PC-9 (cell line): ENCODE data around the gene LDLRAD3. TPM values are rescaled to one million over a fixed set of nuclear protein-coding genes. Genes with fewer than 3 reads are reported as not detected.

Experiments used
- BruUV-seq: library from RNA; stranded (reverse); fragments of 400-500 nt; replicated peaks from 2 replicates; lab custom pipeline; 2021; lab: Mats Ljungman, UMichigan
- CTCF ChIA-PET: fragments of 300-600 bp; sonication (Branson Sonifier 250); formaldehyde crosslinking; loops from one replicate; lab custom pipeline; 2022; ENCODE audit warnings: antibody characterized with exemption; lab: Charles Lee
- POLR2A ChIA-PET: fragments of 300-600 bp; sonication (Branson Sonifier 250); formaldehyde crosslinking; loops from one replicate; lab custom pipeline; 2022; ENCODE audit warnings: antibody characterized with exemption; ENCODE audit not compliant: unreplicated experiment; lab: Charles Lee
- DNase-seq, 2 experiments: peaks; one replicate each; pipeline versions ENCODE4 v3.0.0 to v3.0.0-alpha.2; 2015 to 2022; ENCODE audit warnings: mixed read lengths in 1 of 2
- H2AFZ ChIP-seq: fragments of 200-600 bp; sonication (generic); 2 replicates; pipeline ENCODE4 v1.8.1; 2017; ENCODE audit warnings: antibody characterized with exemption
- H3F3A ChIP-seq: fragments of 200-600 bp; sonication (generic); 2 replicates; pipeline ENCODE4 v1.8.1; 2017; ENCODE audit warnings: antibody characterized with exemption, mild to moderate bottlenecking, low read depth; ENCODE audit not compliant: insufficient read depth
- H3K27ac ChIP-seq: fragments of 200-600 bp; sonication (generic); 2 replicates; pipeline ENCODE4 v1.6.1; 2016; ENCODE audit warnings: mixed run types
- H3K27me3 ChIP-seq: fragments of 200-600 bp; sonication (generic); 2 replicates; pipeline ENCODE4 v1.6.1; 2016; ENCODE audit warnings: low read depth, mixed run types; ENCODE audit not compliant: insufficient read depth
- H3K36me3 ChIP-seq: fragments of 200-600 bp; sonication (generic); 2 replicates; pipeline ENCODE4 v1.6.1; 2016; ENCODE audit warnings: low read depth, mixed run types
- H3K4me1 ChIP-seq: fragments of 200-600 bp; sonication (generic); replicated peaks from 2 replicates; pipeline ENCODE4 v1.6.1; 2016; ENCODE audit warnings: mixed run types; ENCODE audit not compliant: insufficient read depth
- H3K4me2 ChIP-seq: fragments of 200-600 bp; sonication (generic); 2 replicates; pipeline ENCODE4 v1.6.1; 2017; ENCODE audit warnings: mixed run types
- H3K4me3 ChIP-seq: fragments of 200-600 bp; sonication (generic); 2 replicates; pipeline ENCODE4 v1.6.1; 2016; ENCODE audit warnings: mixed run types
- H3K79me2 ChIP-seq: fragments of 200-600 bp; sonication (generic); 2 replicates; pipeline ENCODE4 v1.6.1; 2017; ENCODE audit warnings: low read depth, mixed run types
- H3K9me2 ChIP-seq: fragments of 200-600 bp; sonication (generic); 2 replicates; pipeline ENCODE4 v1.8.1; 2017; ENCODE audit warnings: mild to moderate bottlenecking; ENCODE audit not compliant: insufficient read depth
- H3K9me3 ChIP-seq: fragments of 200-600 bp; sonication (generic); 2 replicates; pipeline ENCODE4 v1.8.1; 2016; ENCODE audit warnings: low read depth; ENCODE audit not compliant: insufficient read depth
- H4K20me1 ChIP-seq: fragments of 200-600 bp; sonication (generic); 2 replicates; pipeline ENCODE4 v1.8.1; 2017; ENCODE audit not compliant: insufficient read depth
- EZH2 ChIP-seq: fragments of 200-600 bp; sonication (generic); IDR thresholded peaks from 2 replicates; pipeline ENCODE4 v1.8.0; 2017; ENCODE audit warnings: antibody characterized with exemption, low read depth
- intact Hi-C: fragments of 100-400 bp; cut with micrococcal nuclease; formaldehyde crosslinking; loops from one replicate; pipeline ENCODE4 v1.10.0; 2022; ENCODE audit not compliant: unreplicated experiment
- total RNA-seq: library from RNA; stranded (reverse); gene quantifications from 2 replicates; pipeline ENCODE4 v1.2.3, GENCODE V29; 2021
- TF ChIP-seq, protein P1 (sequence below): fragments of 200-600 bp; sonication (generic); conservative IDR thresholded peaks from 2 replicates; pipeline ENCODE4 v1.6.1; 2017; ENCODE audit warnings: mixed run types, antibody characterized with exemption, mild to moderate bottlenecking, moderate library complexity

Gene LDLRAD3
- total RNA-seq, 1 experiment from 2014 or later, result 15.9 TPM

- no peaks in the 10 kb centered on the region for H3K79me2 ChIP-seq
- H3K27me3 ChIP-seq, result no peaks in the 10 kb centered on the region
- TF ChIP-seq, protein P1, sequence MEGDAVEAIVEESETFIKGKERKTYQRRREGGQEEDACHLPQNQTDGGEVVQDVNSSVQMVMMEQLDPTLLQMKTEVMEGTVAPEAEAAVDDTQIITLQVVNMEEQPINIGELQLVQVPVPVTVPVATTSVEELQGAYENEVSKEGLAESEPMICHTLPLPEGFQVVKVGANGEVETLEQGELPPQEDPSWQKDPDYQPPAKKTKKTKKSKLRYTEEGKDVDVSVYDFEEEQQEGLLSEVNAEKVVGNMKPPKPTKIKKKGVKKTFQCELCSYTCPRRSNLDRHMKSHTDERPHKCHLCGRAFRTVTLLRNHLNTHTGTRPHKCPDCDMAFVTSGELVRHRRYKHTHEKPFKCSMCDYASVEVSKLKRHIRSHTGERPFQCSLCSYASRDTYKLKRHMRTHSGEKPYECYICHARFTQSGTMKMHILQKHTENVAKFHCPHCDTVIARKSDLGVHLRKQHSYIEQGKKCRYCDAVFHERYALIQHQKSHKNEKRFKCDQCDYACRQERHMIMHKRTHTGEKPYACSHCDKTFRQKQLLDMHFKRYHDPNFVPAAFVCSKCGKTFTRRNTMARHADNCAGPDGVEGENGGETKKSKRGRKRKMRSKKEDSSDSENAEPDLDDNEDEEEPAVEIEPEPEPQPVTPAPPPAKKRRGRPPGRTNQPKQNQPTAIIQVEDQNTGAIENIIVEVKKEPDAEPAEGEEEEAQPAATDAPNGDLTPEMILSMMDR, result no peak
- TF ChIP-seq EZH2, result no peak
- POLR2A ChIA-PET, result no interaction called here
- H3F3A ChIP-seq, result no peaks in the 10 kb centered on the region
- no peak for DNase-seq
- no peaks in the 10 kb centered on the region for H3K4me1 ChIP-seq
- no peaks in the 10 kb centered on the region for H3K9me3 ChIP-seq
- no peaks in the 10 kb centered on the region; the same call in 1 of the 2 replicates for H3K9me2 ChIP-seq
- H3K27ac ChIP-seq, result no peak overlapping the region
- H3K4me3 ChIP-seq, result no peak overlapping the region
- no peak overlapping the region for H2AFZ ChIP-seq
- H3K36me3 ChIP-seq, result no peaks in the 10 kb centered on the region
- H4K20me1 ChIP-seq, result no peaks in the 10 kb centered on the region
- H3K4me2 ChIP-seq, result no peak overlapping the region
- CTCF ChIA-PET, result no interaction called here
- no TSS peak for BruUV-seq
- intact Hi-C loops, result no loop called here
These were observed 291.9 kb downstream of the LDLRAD3 start for GRCh38 chr11:36235750-36236149.

GRCh38 chr11:36237391-36237790 is 293.5 kb downstream of the LDLRAD3 start:
- no peak overlapping the region for H3K4me3 ChIP-seq

GRCh38 chr11:36238036-36238631 is 294.3 kb downstream of the LDLRAD3 start:
- ChIA-PET POLR2A (no interaction called here), CTCF (no interaction called here)
- no peaks in the 10 kb centered on the region for H3F3A ChIP-seq
- no peak overlapping the region for H3K27ac ChIP-seq
- intact Hi-C loops, result no loop called here
- no peak overlapping the region for H2AFZ ChIP-seq
- no peaks in the 10 kb centered on the region for H4K20me1 ChIP-seq
- no peaks in the 10 kb centered on the region for H3K9me3 ChIP-seq
- DNase-seq, result no peak
- no peaks in the 10 kb centered on the region for H3K4me1 ChIP-seq
- TF ChIP-seq, protein P1, result no peak
- TF ChIP-seq EZH2, result no peak
- H3K36me3 ChIP-seq, result no peaks in the 10 kb centered on the region
- H3K4me3 ChIP-seq, result no peak overlapping the region
- H3K9me2 ChIP-seq, result no peaks in the 10 kb centered on the region; the same call in 1 of the 2 replicates
- no peaks in the 10 kb centered on the region for H3K79me2 ChIP-seq
- no peak overlapping the region for H3K4me2 ChIP-seq
- no TSS peak for BruUV-seq
- no peaks in the 10 kb centered on the region for H3K27me3 ChIP-seq

More at GRCh38 chr11:36237391-36237790, 293.5 kb downstream of the LDLRAD3 start:
- TF ChIP-seq EZH2, result no peak
- TF ChIP-seq, protein P1, result no peak
- DNase-seq, result no peak
- Histone ChIP-seq H3K36me3 (no peaks in the 10 kb centered on the region), H3K9me3 (no peaks in the 10 kb centered on the region), H3F3A (no peaks in the 10 kb centered on the region), H3K4me2 (no peak overlapping the region), H4K20me1 (no peaks in the 10 kb centered on the region), H3K27me3 (no peaks in the 10 kb centered on the region), H2AFZ (no peak overlapping the region), H3K4me1 (no peaks in the 10 kb centered on the region), H3K27ac (no peak overlapping the region), H3K79me2 (no peaks in the 10 kb centered on the region), H3K9me2 (no peaks in the 10 kb centered on the region; the same call in 1 of the 2 replicates)
- intact Hi-C loops, result no loop called here
- POLR2A ChIA-PET, result no interaction called here
- no TSS peak for BruUV-seq
- CTCF ChIA-PET, result no interaction called here
